HG02623 (cell line): ENCODE measurements around the gene CASTOR1.

Source experiments
- ATAC-seq: cut with Tn5 transposase; IDR thresholded peaks from one replicate; pipeline ENCODE4 v1.9.1; 2021; ENCODE audit warnings: moderate library complexity; ENCODE audit not compliant: unreplicated experiment

The CASTOR1 gene

DNA sequence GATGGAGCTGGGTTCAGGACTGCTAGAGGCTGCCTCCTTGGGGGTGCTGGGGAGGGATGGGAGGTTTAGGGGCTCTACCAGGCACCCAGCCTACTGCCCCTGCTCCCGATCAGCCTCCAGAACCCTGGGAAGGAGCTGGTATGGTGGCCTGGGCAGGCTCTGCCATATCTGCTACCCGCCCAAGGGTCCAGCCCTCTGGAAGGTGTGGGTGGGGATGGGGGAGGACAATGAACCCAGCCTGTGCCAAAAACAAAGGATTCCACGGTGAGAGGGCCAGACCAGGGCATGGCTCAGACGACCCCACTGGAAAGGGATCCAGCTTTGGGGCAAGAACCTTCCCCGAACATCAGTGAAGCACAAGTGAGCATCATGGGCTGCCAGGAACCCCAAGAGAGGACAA lies 3.0 kb downstream of the CASTOR1 start:
- ATAC-seq = no peak

GRCh38 chr22:30285846-30286200 lies 3.5 kb downstream of the CASTOR1 start:
- ATAC-seq = no peak

DNA sequence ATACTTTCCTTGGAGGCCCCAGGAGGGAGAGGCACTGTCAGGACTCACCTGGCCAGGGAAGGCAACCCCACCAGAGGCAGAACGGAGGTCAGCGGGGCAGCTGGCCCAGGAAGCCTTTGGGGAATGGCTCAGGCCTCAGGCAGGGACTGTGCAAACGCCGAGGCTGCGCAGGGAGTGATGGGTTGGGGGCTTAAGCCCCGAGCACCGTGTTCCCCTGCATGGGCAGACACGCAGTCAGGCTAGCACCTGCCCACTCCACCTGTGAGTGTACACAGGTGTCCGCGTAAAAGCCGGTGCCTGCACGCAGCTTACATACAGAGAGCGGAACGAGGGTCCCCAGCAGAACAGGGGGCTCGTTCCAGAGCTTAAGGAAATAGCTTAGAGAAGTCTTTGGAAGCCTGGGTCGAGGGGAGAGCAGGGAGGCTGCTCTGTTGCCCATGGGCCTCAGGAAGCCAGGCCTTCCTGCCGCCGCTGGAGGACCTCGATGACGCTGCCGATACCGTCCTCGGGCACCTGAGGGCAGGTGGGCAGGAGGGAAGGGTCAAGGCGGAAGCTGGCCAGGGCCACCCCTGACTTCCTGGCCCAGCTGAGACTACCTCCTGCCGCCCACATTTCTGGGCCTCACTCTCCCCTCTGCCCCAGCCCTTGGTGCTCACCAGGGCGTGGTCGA lies 4.0 kb downstream of the CASTOR1 start:
- ATAC-seq = no peak

GRCh38 chr22:30284666-30285065 lies 4.6 kb downstream of the CASTOR1 start:
- no peak for ATAC-seq

- ATAC-seq = no peak
These were observed 5.1 kb downstream of the CASTOR1 start for GRCh38 chr22:30284172-30284571.

DNA sequence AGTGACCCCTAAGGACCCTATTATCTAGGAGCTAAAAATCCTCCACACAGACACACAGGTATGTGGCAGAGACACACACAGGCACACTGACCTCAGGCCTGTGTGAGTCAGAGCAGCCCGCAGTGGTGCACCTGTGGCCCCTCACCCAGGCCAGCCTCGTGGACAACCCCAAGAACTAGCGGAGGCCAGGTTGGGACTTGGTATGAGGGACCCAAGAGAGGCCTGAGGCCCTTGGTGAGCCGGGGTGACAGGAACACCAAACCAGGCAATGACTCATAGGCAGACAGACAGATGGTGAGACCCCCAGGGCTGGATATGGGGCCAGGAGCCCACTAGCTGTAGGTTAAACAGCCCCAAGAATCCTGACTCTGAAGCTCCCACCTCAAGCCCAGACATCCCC lies 6.0 kb downstream of the CASTOR1 start:
- ATAC-seq = no peak

GRCh38 chr22:30282616-30283046 lies 6.7 kb downstream of the CASTOR1 start:
- ATAC-seq = no peak

- ATAC-seq = no peak
These were observed 8.8 kb downstream of the CASTOR1 start for GRCh38 chr22:30280505-30280904.

- ATAC-seq = no peak
These were observed 9.4 kb downstream of the CASTOR1 start for GRCh38 chr22:30279932-30280331.

DNA sequence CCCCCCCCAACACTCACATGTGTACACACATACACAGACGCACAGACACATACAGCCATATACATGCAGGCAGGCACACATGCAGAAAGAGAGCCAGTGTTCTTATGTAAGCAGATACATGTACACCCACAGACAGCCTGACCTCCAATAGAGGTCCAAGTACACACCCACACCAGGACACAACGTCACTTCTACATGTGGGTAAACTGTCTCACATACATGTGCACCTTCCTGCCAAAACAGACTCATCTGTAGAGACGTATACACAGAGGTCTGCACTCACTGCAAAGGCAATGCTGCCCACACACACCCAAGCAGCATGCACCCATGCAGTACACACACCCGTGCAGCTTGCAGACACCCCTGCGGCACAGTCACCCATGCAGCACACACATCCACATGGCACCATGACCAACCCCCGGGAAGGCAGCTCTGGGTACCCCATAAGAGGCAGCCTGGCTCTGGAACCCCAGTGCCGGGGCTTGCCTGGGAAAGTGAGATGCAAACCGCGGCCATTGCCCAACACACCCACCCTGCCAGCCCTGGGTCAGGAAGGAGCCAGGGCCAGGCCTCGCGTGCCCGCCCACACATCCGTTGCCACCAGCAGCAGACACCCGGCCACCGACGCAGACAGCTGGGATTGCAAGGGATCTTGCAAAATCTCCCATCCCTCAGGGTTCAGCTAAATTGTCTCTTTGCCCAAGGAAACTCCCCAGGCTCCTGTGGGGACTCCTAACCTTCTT lies 10.1 kb downstream of the CASTOR1 start:
- no peak for ATAC-seq

GRCh38 chr22:30277547-30278344 lies 11.6 kb downstream of the CASTOR1 start:
- no peak for ATAC-seq

- ATAC-seq = no peak
These were observed 13.3 kb downstream of the CASTOR1 start for GRCh38 chr22:30276039-30276438.

DNA sequence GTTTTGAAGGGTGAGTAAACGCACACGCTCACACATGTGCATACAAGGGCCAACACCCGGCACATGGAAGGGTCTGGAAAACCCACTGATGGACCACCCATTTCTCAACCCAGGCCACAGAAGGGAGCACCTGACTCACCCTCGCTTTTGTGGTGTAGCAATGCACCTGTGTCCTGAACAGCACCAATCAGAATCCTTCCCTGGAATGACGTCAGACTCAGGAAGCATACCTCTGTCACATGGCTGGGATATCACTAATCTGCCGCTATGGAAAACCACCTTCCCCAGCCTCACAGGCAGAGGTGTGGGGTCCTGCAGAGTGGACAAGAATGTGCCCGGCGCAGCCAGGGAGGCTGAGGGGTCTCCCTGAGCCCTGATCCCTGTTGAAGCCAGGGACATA lies 13.7 kb downstream of the CASTOR1 start:
- no peak for ATAC-seq

DNA sequence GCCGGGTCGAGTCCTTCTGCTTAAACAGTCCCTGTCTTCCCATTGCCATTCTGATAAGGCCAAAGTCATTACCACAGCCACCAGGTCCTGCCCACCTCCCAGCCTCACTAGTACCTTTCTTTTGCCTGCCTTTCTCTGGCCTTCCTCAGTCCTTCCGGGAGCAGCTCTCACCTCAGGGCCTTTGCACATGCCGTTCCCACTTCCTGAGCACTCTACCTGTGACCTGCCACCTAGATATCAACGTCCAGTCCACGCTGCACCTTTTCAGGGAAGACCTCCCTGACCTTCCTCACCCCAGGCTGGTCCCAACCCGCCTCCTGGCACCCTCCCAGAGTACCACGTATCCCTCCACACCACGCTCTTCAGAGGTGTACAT lies 14.9 kb downstream of the CASTOR1 start:
- ATAC-seq = no peak

DNA sequence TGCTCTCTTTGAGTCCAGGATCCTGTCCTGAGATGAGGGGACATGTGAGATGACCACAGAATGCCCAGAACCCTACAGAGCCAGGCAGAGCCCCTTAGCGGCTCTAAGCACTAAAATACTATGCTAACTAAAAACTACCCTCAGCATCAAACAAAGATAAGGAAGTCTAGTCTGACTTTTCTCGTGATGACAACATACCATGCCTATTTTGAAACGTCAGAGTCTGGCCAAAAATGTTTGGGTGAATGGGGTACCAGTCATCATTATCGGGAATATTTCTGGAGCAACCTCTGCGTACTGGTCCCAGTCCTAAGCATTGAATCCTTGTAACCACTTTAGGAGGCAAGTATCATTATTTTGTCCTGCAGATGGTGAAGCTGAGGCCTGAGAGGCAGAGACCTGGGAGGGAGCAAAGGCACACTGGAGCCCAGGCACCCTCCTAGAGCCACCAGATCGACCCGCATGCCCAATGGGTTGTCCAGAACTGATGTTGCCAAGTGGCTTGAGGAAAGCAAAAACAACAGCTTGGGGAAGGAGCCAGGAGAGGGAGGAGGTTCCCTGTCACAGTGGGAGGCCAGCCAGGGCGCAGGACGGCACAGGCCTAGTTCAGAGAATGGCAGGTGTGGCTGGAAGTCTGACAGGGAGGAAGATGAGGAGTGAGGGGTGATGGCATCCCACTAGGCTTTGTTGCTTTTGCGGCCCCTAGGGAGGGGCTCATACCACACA lies 15.4 kb downstream of the CASTOR1 start:
- no peak for ATAC-seq

DNA sequence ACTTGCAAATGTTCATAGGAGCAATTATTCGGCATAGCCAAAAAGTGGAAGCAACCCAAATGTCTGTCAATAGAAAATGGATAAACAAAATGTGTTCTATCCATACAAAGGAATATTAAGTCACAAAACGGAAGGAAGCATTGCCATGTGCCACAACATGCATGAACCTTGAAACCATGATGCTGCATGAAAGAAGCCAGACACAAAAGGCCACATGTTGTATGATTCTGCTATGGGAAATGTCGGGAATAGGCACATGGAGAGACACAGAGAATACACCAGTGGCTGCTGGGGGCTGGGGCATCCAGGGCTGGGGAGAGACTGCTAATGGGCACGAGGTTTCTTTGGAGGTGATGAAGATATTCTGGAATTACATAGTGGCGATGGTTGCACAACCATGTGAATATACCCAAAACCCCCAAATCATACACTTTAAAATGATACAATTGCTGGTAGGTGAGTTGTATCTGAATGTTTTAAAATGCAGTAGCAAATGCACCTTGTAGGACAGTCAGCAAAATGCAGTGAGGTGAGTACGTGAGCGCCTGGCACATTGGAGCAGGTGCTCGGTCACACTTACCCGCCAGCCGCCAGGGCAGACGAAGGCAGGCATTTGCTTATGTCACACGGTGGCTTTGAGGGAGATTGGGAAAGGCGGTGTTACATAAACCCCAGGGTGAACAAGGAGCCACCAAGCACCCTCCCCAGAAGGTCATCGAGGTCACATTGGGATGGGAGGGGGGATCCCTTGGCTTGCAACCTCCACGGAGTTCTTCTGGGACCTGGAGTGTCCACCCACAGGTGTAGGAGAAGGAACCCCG lies 16.3 kb downstream of the CASTOR1 start:
- ATAC-seq = no peak

- ATAC-seq = no peak
These were observed 18.5 kb downstream of the CASTOR1 start for GRCh38 chr22:30270832-30271231.

DNA sequence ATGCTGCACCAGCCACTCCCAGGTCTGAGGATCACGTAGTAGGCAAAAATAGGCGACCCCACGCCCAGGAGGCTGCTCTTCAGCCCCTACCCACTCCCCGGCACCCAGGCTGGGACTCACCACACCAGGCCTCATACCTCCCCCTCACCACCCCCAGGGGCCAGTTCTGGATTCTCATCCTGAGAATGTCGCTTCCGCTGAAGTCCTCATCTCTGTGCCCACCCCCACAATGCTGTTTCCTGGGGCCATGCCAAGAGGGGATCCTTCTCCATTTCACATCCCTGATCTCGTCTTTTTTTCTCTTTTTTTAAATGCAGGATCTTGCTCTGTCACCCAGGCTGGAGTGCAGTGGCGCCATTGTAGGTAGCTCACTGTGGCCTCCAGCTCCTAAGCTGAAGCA lies 21.0 kb downstream of the CASTOR1 start:
- ATAC-seq = no peak

GRCh38 chr22:30267382-30268302 lies 21.7 kb downstream of the CASTOR1 start:
- no peak for ATAC-seq
